Cerebellar nuclear complex (tissue), 1 donor: ENCODE data around the gene HDAC10.
A peak's percentile ranks its signal among the peaks of the same experiment; 100 is the strongest.
"Not testable (repeated sequence)": the region's sequence is repeated elsewhere in the genome, so short reads cannot be mapped to it uniquely, and the experiment has no call there.

Experiments used
- DNase-seq, 2 experiments: peaks; one replicate each; lab custom pipeline; 2025; lab: John Stamatoyannopoulos, UW

HDAC10 gene

GRCh38 chr22:50284479-50284878, 33.4 kb upstream of the HDAC10 start:
- DNase-seq = no peak

GRCh38 chr22:50283821-50284220, 32.8 kb upstream of the HDAC10 start:
- no peak for DNase-seq

GRCh38 chr22:50282361-50283155, 31.5 kb upstream of the HDAC10 start:
- no peak for DNase-seq

- DNase-seq = no peak
Measured at GRCh38 chr22:50281957-50282356, 30.9 kb upstream of the HDAC10 start.

GRCh38 chr22:50281384-50281760, 30.3 kb upstream of the HDAC10 start:
- no peak for DNase-seq

GRCh38 chr22:50280708-50281383, 29.8 kb upstream of the HDAC10 start:
- no peak for DNase-seq

GRCh38 chr22:50280022-50280707, 29.1 kb upstream of the HDAC10 start:
- DNase-seq = no peak

GRCh38 chr22:50278956-50279619, 28.0 kb upstream of the HDAC10 start:
- DNase-seq = no peak

- no peak for DNase-seq
Measured at GRCh38 chr22:50278461-50278860, 27.4 kb upstream of the HDAC10 start.

GRCh38 chr22:50277761-50278160, 26.7 kb upstream of the HDAC10 start:
- DNase-seq = no peak

- peak in 1 of 2 experiments; percentile 59 for DNase-seq
Measured at GRCh38 chr22:50276143-50276542, 25.1 kb upstream of the HDAC10 start.

- no peak for DNase-seq
Measured at GRCh38 chr22:50275181-50276055, 24.4 kb upstream of the HDAC10 start.

GRCh38 chr22:50274771-50275170, 23.7 kb upstream of the HDAC10 start:
- DNase-seq = no peak

- DNase-seq = peak in 1 of 2 experiments; percentile 73
Measured at GRCh38 chr22:50274311-50274710, 23.2 kb upstream of the HDAC10 start.

GRCh38 chr22:50273781-50274180, 22.7 kb upstream of the HDAC10 start:
- not testable (repeated sequence) for DNase-seq

- not testable (repeated sequence) for DNase-seq
Measured at GRCh38 chr22:50273352-50273751, 22.3 kb upstream of the HDAC10 start.

GRCh38 chr22:50272044-50272802, 21.2 kb upstream of the HDAC10 start:
- DNase-seq = no peak

GRCh38 chr22:50271519-50271970, 20.5 kb upstream of the HDAC10 start:
- no peak for DNase-seq

- no peak for DNase-seq
Measured at GRCh38 chr22:50270666-50271394, 19.8 kb upstream of the HDAC10 start.
